Right lobe of liver (tissue), 6 donors: ENCODE results near the gene CCDC138. TPM values are rescaled to one million over a fixed set of nuclear protein-coding genes. Genes with fewer than 3 reads are reported as not detected.
A peak's percentile ranks its signal among the peaks of the same experiment; 100 is the strongest.

Source experiments
- ATAC-seq, 4 donors: fragments of 200-7000 bp; cut with Tn5 transposase; one replicate each; pipeline ENCODE4 v1.9.1; 2020; ENCODE audit warnings: mild to moderate bottlenecking in 4 of 4, moderate library complexity in 4 of 4
- DNase-seq, 3 donors: peaks; one replicate each; pipeline ENCODE4 v3.0.0-alpha.2; 2020
- H3K27ac ChIP-seq, 3 donors: fragments of 200-600 bp; one replicate each; pipeline ENCODE4 v1.8.0; 2022
- H3K27me3 ChIP-seq, 2 donors: fragments of 200-600 bp; one replicate each; pipeline ENCODE4 v1.8.0; 2022
- H3K36me3 ChIP-seq, 4 donors: fragments of 200-600 bp; sonication (generic) in 1 of 4; one replicate each; pipeline versions ENCODE4 v1.5.1 to v1.8.0; 2017 to 2022; ENCODE audit warnings: control low read depth in 1 of 4
- H3K4me1 ChIP-seq, 4 donors: fragments of 200-600 bp; sonication (generic) in 1 of 4; one replicate each; pipeline versions ENCODE4 v1.5.1 to v1.8.0; 2017 to 2022; ENCODE audit warnings: control low read depth in 1 of 4
- H3K4me3 ChIP-seq, 3 donors: fragments of 200-600 bp; one replicate each; pipeline ENCODE4 v1.8.0; 2022
- H3K9me3 ChIP-seq, 4 donors: fragments of 200-600 bp; sonication (generic) in 1 of 4; one replicate each; pipeline versions ENCODE4 v1.5.1 to v1.8.0; 2017 to 2022; ENCODE audit warnings: control low read depth in 1 of 4
- POLR2A ChIP-seq: fragments of 450-650 bp; IDR thresholded peaks from one replicate; pipeline ENCODE4 v1.6.1; 2017; ENCODE audit warnings: antibody characterized with exemption, mild to moderate bottlenecking
- WGBS: methylation state at CpG from one replicate; pipeline ENCODE4 v1.1.6; 2018; ENCODE audit warnings: low coverage, low lambda C conversion rate; ENCODE audit not compliant: insufficient coverage; ENCODE audit errors: missing lambda C conversion rate; 5-methylcytosine and 5-hydroxymethylcytosine counted together
- intact Hi-C, 2 donors: fragments of 100-400 bp; cut with DNase I; formaldehyde crosslinking; loops; one replicate each; pipeline versions ENCODE4 v1.11.2 to v1.14.1; 2022
- total RNA-seq, 6 experiments: library from RNA; depleted of rRNA in 2 of 6; stranded (reverse); fragments of >200 nt in 2 of 6; fragmentation: NEBNext Ultra II Directional in 3 of 6; extraction: Animal tissue kit (Norgen Biotek cat#: 25700) in 3 of 6; gene quantifications; one replicate each; pipeline versions ENCODE4 v1.1.0 to v1.2.4, GENCODE V29; 2016 to 2023
- TF ChIP-seq, protein P1 (sequence below), 4 donors: fragments of 200-600 bp in 3 of 4; fragments of 450-650 bp in 1 of 4; IDR thresholded peaks; one replicate each; pipeline versions ENCODE4 v1.5.1 to v1.8.0; 2016 to 2022; ENCODE audit warnings: antibody characterized with exemption in 4 of 4, mild to moderate bottlenecking in 2 of 4
- donor health status: DM: no; HTN: yes; CAD: no.
- donor health status: DM: no; HTN: no; CAD: no.
- donor health status: DM: no; HTN: no; CAD: no.
- donor health status: DM: no; HTN: yes; CAD: no.
- donor health status: DM: no; HTN: yes; CAD: no.

Gene CCDC138
- total RNA-seq, 6 experiments from 2014 or later, result 1.3 to 3.3 (median 2.4) TPM

DNA sequence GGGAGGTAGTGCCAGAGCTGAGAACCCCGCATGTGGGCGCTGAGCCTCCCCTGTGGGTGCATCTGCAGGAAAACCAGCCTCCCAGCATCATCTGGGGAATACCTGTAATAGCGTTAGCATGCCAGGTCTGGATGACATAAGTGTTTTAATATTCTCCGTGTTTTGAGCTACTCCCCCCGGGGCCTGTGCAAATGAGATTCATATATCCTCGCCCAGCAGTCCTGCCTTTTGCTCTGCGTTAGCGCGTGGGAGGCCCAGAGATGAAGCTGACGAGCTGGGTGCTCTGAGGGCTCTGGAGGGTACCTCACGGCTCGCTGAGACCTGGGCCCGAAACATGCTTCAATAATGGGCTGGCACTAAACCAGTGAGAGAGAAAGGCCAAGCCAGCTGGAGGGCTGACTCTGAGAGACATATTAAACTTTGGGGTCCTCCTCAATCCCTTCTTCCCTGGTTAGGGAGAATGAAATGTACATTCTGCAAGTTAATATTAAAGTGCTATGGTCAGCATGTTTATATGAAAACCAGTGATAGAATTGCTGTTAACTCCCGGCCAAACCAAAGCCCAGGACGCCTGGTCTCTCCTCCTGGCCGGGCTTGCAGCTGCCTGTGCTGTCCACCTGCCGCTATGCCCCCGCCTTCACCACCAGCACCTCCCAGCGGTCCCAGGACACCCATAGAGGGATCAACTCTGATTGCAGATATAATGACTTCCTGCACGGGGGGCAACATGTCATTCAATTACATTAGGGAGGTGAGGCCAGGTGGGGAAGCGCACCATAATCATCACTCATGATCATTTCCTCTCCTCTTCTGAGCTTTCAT is 125.4 kb downstream of the CCDC138 start:
- WGBS, result 85% methylated on average over 6 of the region's 21 CpGs
- no peak for TF ChIP-seq POLR2A
- TF ChIP-seq, protein P1, sequence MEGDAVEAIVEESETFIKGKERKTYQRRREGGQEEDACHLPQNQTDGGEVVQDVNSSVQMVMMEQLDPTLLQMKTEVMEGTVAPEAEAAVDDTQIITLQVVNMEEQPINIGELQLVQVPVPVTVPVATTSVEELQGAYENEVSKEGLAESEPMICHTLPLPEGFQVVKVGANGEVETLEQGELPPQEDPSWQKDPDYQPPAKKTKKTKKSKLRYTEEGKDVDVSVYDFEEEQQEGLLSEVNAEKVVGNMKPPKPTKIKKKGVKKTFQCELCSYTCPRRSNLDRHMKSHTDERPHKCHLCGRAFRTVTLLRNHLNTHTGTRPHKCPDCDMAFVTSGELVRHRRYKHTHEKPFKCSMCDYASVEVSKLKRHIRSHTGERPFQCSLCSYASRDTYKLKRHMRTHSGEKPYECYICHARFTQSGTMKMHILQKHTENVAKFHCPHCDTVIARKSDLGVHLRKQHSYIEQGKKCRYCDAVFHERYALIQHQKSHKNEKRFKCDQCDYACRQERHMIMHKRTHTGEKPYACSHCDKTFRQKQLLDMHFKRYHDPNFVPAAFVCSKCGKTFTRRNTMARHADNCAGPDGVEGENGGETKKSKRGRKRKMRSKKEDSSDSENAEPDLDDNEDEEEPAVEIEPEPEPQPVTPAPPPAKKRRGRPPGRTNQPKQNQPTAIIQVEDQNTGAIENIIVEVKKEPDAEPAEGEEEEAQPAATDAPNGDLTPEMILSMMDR (IDR thresholded peaks at IDR 0.05), result no peak
- H3K4me1 ChIP-seq, result peaks cover 0 to 2% (median 0%) of the 10 kb centered on the region in 4 donors
- H3K4me3 ChIP-seq, result no peak overlapping the region
- no peaks in the 10 kb centered on the region for H3K27me3 ChIP-seq
- peak in 1 of 3 donors; percentile 18 for DNase-seq
- no peak for ATAC-seq
- no peak overlapping the region for H3K27ac ChIP-seq
- no peaks in the 10 kb centered on the region for H3K9me3 ChIP-seq
- intact Hi-C loops, result no loop called here
- no peaks in the 10 kb centered on the region for H3K36me3 ChIP-seq

DNA sequence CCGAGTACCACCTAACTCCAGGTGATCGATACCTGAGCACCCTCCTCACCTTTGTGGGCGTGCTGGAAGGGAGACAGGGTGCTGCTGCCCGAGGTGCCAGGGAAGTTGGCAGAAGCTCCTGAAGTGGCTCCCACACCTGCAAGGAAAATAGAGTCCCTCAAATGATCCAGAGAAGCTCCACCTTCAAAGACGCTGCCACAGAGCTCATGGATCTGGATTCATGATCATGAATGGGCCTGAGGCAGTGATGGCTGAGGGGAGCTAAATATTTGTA is 126.0 kb downstream of the CCDC138 start:
- Histone ChIP-seq H3K36me3 (no peaks in the 10 kb centered on the region), H3K9me3 (no peaks in the 10 kb centered on the region), H3K4me1 (no peaks in the 10 kb centered on the region), H3K27me3 (no peaks in the 10 kb centered on the region), H3K4me3 (no peak overlapping the region), H3K27ac (no peak overlapping the region)
- 86% methylated on average over 2 of the region's 5 CpGs for WGBS
- DNase-seq (peak in 1 of 3 donors; percentile 9), ATAC-seq (no peak)
- intact Hi-C loops, result no loop called here
- TF ChIP-seq, protein P1 (IDR thresholded peaks at IDR 0.05), result no peak
- TF ChIP-seq POLR2A, result no peak

DNA sequence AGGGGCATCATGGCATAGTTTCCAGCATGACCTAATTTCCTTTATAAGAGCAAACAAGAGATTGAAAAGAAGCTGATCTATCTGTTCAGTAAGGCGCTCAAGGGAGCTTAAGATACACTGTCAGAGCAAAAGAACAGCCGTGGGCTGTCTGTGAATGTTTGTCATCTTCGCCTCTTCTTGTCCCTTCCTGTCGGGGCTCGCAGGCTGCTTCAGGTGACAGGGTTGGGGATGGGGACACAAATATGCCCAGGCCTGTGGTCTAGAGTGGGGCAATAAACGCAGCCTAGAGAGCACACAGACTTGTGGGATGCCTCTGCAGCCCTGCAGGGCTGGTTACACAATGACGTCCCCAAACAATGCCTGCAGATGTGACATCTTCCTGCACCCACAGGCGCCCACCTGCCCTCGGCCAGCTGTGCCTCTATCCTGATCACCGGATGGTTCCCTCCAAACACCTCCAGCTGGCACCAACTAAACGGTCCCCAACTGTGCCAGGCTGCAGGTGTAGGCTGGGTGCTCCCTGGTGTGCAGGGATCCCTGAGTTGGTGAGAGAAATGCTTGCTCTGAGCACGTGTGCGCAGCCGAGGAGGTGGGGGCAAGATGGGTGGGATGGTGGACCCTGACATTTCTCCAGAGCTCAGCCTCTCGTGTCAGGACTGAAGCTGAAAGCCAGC is 129.7 kb downstream of the CCDC138 start:
- intact Hi-C loops, result no loop called here
- H3K27me3 ChIP-seq, result no peaks in the 10 kb centered on the region
- H3K4me1 ChIP-seq, result no peaks in the 10 kb centered on the region
- WGBS, result 53% methylated on average over 3 of the region's 15 CpGs
- no peaks in the 10 kb centered on the region for H3K9me3 ChIP-seq
- no peak for ATAC-seq
- H3K27ac ChIP-seq, result no peak overlapping the region
- no peaks in the 10 kb centered on the region for H3K36me3 ChIP-seq
- TF ChIP-seq, protein P1 (IDR thresholded peaks at IDR 0.05), result no peak
- no peak for TF ChIP-seq POLR2A
- DNase-seq, result peak in 1 of 3 donors; percentile 32
- no peak overlapping the region for H3K4me3 ChIP-seq

DNA sequence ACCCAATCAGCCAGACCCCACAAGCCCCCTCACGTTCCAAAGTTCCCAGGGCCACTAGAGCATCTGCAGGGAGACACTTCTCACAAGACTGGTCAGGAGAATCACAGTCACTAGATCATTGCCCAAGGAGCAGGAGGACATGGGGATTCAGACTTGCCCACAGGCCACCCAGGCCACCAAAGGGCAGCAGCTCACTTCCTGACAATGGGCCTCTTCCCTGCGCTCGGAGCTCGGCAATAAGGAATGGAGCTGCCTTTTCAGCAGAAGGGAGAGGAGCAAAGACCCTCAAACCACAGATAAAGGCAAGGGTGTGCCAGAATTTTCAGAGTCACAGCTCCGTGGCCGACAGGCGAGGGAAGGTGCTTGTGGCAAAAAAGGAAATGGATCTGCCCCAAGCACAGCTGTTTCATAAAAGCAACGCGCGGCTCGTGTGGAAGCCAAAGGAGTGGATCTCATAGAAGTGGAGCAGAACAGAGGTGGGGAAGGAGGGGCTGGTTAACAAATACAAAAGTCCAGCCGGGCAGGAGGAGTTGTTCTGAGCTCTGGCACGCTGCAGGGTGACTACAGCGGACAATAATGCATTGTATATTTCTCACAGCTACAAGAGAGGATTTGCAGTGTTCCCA is 130.3 kb downstream of the CCDC138 start:
- intact Hi-C loops, result no loop called here
- DNase-seq, result peak in 1 of 3 donors; percentile 23

More for the DNA sequence above, 130.3 kb downstream of the CCDC138 start:
- ATAC-seq, result no peak
- no peaks in the 10 kb centered on the region for H3K36me3 ChIP-seq
- no peaks in the 10 kb centered on the region for H3K27me3 ChIP-seq
- 47% methylated on average over 10 of the region's 14 CpGs for WGBS
- TF ChIP-seq, protein P1 (IDR thresholded peaks at IDR 0.05), result no peak
- no peak for TF ChIP-seq POLR2A
- no peaks in the 10 kb centered on the region for H3K4me1 ChIP-seq
- H3K4me3 ChIP-seq, result no peak overlapping the region
- no peaks in the 10 kb centered on the region for H3K9me3 ChIP-seq
- H3K27ac ChIP-seq, result no peak overlapping the region
